ENCODE results near the gene PPFIA1.

Gene PPFIA1

DNA sequence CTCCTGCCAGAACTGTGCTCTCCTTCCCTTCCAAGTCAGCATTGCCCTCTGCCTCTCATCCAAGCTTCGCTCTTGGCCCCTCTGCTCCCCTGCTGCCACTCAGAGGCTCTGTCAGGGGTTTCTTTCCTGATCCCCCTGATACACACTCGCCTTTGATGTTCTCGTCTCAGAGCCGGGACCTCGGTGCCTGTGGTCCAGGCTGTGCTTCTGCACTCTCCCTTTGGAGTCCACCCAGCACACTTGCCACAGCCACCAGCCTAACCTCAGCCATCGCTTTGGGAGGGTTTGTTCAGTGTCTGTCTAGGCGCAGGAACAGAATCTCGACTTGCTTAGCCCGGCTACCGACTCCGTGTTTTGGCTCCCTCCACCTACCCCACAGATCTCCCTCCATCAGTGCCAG is 29.1 kb downstream of the PPFIA1 start:
- TF ChIP-seq, protein P1, sequence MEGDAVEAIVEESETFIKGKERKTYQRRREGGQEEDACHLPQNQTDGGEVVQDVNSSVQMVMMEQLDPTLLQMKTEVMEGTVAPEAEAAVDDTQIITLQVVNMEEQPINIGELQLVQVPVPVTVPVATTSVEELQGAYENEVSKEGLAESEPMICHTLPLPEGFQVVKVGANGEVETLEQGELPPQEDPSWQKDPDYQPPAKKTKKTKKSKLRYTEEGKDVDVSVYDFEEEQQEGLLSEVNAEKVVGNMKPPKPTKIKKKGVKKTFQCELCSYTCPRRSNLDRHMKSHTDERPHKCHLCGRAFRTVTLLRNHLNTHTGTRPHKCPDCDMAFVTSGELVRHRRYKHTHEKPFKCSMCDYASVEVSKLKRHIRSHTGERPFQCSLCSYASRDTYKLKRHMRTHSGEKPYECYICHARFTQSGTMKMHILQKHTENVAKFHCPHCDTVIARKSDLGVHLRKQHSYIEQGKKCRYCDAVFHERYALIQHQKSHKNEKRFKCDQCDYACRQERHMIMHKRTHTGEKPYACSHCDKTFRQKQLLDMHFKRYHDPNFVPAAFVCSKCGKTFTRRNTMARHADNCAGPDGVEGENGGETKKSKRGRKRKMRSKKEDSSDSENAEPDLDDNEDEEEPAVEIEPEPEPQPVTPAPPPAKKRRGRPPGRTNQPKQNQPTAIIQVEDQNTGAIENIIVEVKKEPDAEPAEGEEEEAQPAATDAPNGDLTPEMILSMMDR (IDR thresholded peaks at IDR 0.05; ENCODE audit: low read depth, low read length), result no peak
- DNase-seq (ENCODE audit: low read depth, low spot score), result no peak
- in situ Hi-C loops (cut with HindIII; ENCODE audit: low sequenced_read_pairs), result no loop called here
- no peak overlapping the region for H3K4me3 ChIP-seq (ENCODE audit: low read depth, low read length)

DNA sequence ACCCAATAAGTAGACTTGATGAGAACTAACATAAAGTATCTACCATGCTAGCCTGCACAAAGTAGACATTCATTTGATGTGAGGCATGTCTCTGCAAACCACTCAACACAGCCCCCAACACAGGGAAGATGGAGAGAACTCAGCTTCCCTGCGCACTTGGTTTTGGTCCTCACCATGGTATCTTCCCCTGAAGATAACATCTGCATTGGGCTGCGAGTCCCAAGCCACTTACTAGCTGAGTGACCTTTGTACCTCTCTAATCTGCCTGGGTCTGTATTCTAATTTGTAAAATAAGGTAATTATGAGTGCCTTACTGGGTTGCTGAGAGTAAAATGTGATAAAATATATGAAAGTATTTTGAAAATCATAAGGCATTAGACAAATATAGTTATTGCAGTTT is 30.7 kb downstream of the PPFIA1 start:
- H3K4me3 ChIP-seq (ENCODE audit: low read depth, low read length), result no peak overlapping the region
- in situ Hi-C loops (cut with HindIII; ENCODE audit: low sequenced_read_pairs), result no loop called here
- TF ChIP-seq, protein P1 (IDR thresholded peaks at IDR 0.05; ENCODE audit: low read depth, low read length), result no peak
- DNase-seq (ENCODE audit: low read depth, low spot score), result no peak

DNA sequence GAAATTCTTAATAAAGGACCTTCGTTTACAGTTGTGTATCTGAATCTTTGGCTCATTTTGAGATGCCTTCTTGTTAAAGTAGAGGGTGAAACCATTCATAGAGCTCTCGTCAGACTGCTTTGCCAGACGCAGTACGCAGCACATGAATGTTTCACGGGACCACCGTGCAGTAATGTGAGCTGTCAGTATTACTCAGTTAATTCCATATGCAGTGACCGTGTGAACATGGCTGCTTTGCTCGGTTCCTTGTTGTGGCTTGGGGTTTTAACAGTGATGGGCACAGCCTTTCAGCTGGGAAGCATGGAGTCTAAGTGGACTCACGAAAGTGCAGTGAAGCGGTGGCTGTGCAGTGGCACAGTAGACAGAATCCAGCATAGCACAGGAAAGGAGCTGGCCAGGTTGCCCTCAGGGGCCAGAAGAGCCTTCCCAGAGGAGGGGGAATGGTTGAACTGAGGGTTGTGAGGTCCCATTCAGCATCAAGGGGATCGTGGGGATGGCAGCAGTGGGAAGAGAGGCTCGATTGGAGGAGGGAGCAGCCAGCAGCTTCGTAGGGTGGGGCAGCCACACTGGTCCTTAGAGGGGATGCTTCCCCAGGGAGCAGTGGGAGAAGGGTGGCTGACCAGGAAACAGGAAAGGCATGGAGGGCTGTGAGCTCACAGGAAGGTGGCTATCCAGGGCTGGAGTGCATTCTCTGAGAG is 31.4 kb downstream of the PPFIA1 start:
- DNase-seq (ENCODE audit: low read depth, low spot score), result no peak
- H3K4me3 ChIP-seq (ENCODE audit: low read depth, low read length), result no peak overlapping the region
- in situ Hi-C loops (cut with HindIII; ENCODE audit: low sequenced_read_pairs), result no loop called here
- TF ChIP-seq, protein P1 (IDR thresholded peaks at IDR 0.05; ENCODE audit: low read depth, low read length), result no peak

DNA sequence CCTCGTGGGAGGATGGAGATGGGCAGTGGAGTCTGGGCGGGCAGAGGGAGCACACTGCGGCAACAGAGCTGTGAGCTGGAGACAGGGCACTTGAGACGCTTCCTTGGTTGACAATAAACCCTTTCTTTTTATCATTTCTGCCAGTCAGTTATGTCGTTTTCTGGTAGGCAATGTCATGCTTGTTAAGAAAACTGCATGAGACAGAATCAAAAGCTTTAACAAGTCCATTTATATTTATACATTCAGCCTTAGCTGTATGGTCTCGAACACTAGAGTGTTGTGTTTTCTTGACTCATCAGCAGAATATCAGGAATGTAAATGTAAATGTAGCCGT is 31.9 kb downstream of the PPFIA1 start:
- DNase-seq (ENCODE audit: low read depth, low spot score), result no peak
- H3K4me3 ChIP-seq (ENCODE audit: low read depth, low read length), result no peak overlapping the region
- in situ Hi-C loops (cut with HindIII; ENCODE audit: low sequenced_read_pairs), result no loop called here
- TF ChIP-seq, protein P1 (IDR thresholded peaks at IDR 0.05; ENCODE audit: low read depth, low read length), result no peak

DNA sequence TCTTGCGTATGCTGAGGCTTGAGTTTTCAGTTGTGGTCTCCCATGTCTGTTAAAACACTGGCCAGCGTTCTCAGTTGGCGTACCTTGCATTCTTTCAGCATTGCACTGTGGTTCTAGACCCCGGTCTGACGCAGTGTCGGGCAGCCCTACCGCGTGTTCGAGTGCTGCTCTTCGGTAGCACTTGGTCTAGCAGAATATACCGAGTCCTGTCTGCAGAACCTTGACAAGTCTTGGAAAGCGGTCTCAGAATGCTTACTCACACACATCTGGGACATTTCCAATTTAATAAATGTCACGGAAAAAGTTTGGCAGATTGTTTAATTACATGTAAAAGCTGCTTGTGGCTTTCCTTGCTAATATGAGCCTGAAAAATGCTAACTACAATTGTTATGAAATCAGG is 32.6 kb downstream of the PPFIA1 start:
- TF ChIP-seq, protein P1 (IDR thresholded peaks at IDR 0.05; ENCODE audit: low read depth, low read length), result no peak
- in situ Hi-C loops (cut with HindIII; ENCODE audit: low sequenced_read_pairs), result no loop called here
- DNase-seq (ENCODE audit: low read depth, low spot score), result no peak
- H3K4me3 ChIP-seq (ENCODE audit: low read depth, low read length), result no peak overlapping the region

DNA sequence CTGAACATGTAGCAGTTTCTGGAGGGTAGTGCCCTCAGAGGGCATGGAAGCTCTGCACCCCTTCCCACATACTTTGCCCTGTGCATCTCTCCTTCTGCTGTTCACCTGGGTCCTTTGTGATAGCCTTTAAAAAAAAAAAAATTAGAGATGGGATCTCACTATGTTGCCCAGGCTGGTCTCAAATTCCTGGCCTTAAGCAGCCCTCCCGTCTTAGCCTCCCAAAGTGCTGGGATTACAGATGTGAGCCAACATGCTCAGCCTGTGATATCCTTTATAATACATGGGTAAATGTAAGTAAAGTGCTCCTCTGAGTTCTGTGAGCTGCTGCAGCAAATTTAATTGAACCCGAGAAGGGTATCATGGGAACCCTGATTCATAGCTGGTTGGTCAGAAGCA is 33.7 kb downstream of the PPFIA1 start:
- no peak for DNase-seq (ENCODE audit: low read depth, low spot score)
- no peak overlapping the region for H3K4me3 ChIP-seq (ENCODE audit: low read depth, low read length)
- TF ChIP-seq, protein P1 (IDR thresholded peaks at IDR 0.05; ENCODE audit: low read depth, low read length), result no peak
- in situ Hi-C loops (cut with HindIII; ENCODE audit: low sequenced_read_pairs), result no loop called here
